Esophagus muscularis mucosa (tissue), 4 donors: ENCODE data around the gene KRTAP20-4. TPM values are rescaled to one million over a fixed set of nuclear protein-coding genes. Genes with fewer than 3 reads are reported as not detected.

Experiments used
- DNase-seq: peaks from one replicate; pipeline ENCODE4 v3.0.0-alpha.2; 2017; ENCODE audit errors: extremely low spot score
- H3K27ac ChIP-seq, 4 donors: fragments of 200-600 bp; sonication (generic); replicated peaks in 1 of 4; 1 replicate in 3 of 4; 2 replicates in 1 of 4; pipeline ENCODE4 v1.5.1; 2016 to 2019; ENCODE audit warnings: mild to moderate bottlenecking in 1 of 4
- H3K27me3 ChIP-seq, 4 donors: fragments of 200-600 bp; sonication (generic); one replicate each; pipeline versions ENCODE4 v1.5.1 to v1.6.0; 2016 to 2019
- H3K36me3 ChIP-seq, 4 donors: fragments of 200-600 bp; sonication (generic); one replicate each; pipeline ENCODE4 v1.5.1; 2016 to 2019
- H3K4me1 ChIP-seq, 4 donors: fragments of 200-600 bp; sonication (generic); one replicate each; pipeline ENCODE4 v1.5.1; 2016 to 2019
- H3K4me3 ChIP-seq, 4 donors: fragments of 200-600 bp; sonication (generic); 1 replicate in 2 of 4; 2 replicates in 2 of 4; pipeline ENCODE4 v1.5.1; 2016 to 2019; ENCODE audit warnings: mild to moderate bottlenecking in 4 of 4, moderate library complexity in 1 of 4
- H3K9me3 ChIP-seq, 4 donors: fragments of 200-600 bp; sonication (generic); 1 replicate in 3 of 4; 2 replicates in 1 of 4; pipeline ENCODE4 v1.5.1; 2016 to 2019
- EP300 ChIP-seq: sonication (generic); formaldehyde crosslinking; IDR thresholded peaks from one replicate; pipeline ENCODE4 v1.6.1; 2017; ENCODE audit warnings: antibody characterized with exemption
- POLR2A ChIP-seq: fragments of 450-650 bp; IDR thresholded peaks from one replicate; pipeline ENCODE4 v1.6.1; 2017; ENCODE audit warnings: antibody characterized with exemption, moderate library complexity, mild to moderate bottlenecking, low read depth
- POLR2AphosphoS5 ChIP-seq, 2 donors: sonication (generic); formaldehyde crosslinking; IDR thresholded peaks; one replicate each; pipeline ENCODE4 v1.6.1; 2017; ENCODE audit warnings: antibody characterized with exemption in 2 of 2
- WGBS: methylation state at CpG from one replicate; pipeline ENCODE4 v1.1.5; 2018; 5-methylcytosine and 5-hydroxymethylcytosine counted together
- intact Hi-C: fragments of 100-400 bp; cut with DNase I; formaldehyde crosslinking; loops from one replicate; pipeline ENCODE4 v1.15.1; 2023
- total RNA-seq, 4 donors: library from RNA; depleted of rRNA; stranded (reverse); fragments of >200 nt; gene quantifications; one replicate each; pipeline versions ENCODE4 v1.1.0 to v1.2.1, GENCODE V29; 2016
- TF ChIP-seq, protein P1 (sequence below), 3 experiments: fragments of 200-600 bp in 2 of 3; fragments of 450-650 bp in 1 of 3; sonication (generic) in 2 of 3; IDR thresholded peaks; one replicate each; pipeline ENCODE4 v1.5.1; 2017 to 2019; ENCODE audit warnings: antibody characterized with exemption in 3 of 3, mild to moderate bottlenecking in 2 of 3, moderate library complexity in 1 of 3

KRTAP20-4 gene
- total RNA-seq, 4 donors from 2014 or later, result not detected

DNA sequence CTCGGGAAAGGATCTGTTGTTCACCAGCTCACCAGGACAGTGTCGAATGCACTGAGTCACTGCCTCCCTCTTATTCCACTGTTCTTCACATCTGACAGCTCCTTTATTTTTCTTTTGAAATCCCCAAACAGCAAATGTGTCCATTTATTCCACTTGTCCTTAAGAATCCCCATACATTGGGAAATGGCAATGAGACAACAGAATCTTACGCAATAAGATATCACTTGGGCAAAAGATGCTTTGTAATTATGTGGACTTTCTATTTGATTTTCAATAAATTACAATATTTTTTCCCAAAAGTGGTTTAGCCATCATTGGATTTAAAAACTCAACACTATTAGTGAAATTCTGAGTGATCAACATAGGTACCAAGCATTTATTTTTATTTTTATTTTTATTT lies 18.3 kb downstream of the KRTAP20-4 start:
- Histone ChIP-seq H3K9me3 (no peaks in the 10 kb centered on the region), H3K4me1 (no peaks in the 10 kb centered on the region), H3K4me3 (no peak overlapping the region), H3K27me3 (no peaks in the 10 kb centered on the region), H3K36me3 (no peaks in the 10 kb centered on the region), H3K27ac (no peak overlapping the region)
- intact Hi-C loops, result no loop called here
- TF ChIP-seq, protein P1, sequence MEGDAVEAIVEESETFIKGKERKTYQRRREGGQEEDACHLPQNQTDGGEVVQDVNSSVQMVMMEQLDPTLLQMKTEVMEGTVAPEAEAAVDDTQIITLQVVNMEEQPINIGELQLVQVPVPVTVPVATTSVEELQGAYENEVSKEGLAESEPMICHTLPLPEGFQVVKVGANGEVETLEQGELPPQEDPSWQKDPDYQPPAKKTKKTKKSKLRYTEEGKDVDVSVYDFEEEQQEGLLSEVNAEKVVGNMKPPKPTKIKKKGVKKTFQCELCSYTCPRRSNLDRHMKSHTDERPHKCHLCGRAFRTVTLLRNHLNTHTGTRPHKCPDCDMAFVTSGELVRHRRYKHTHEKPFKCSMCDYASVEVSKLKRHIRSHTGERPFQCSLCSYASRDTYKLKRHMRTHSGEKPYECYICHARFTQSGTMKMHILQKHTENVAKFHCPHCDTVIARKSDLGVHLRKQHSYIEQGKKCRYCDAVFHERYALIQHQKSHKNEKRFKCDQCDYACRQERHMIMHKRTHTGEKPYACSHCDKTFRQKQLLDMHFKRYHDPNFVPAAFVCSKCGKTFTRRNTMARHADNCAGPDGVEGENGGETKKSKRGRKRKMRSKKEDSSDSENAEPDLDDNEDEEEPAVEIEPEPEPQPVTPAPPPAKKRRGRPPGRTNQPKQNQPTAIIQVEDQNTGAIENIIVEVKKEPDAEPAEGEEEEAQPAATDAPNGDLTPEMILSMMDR (IDR thresholded peaks at IDR 0.05), result no peak
- no peak for TF ChIP-seq EP300
- TF ChIP-seq POLR2AphosphoS5 (IDR thresholded peaks at IDR 0.05), result no peak
- no peak for TF ChIP-seq POLR2A
- DNase-seq, result no peak
- WGBS, result 49% methylated on average over 3 of the region's 3 CpGs

DNA sequence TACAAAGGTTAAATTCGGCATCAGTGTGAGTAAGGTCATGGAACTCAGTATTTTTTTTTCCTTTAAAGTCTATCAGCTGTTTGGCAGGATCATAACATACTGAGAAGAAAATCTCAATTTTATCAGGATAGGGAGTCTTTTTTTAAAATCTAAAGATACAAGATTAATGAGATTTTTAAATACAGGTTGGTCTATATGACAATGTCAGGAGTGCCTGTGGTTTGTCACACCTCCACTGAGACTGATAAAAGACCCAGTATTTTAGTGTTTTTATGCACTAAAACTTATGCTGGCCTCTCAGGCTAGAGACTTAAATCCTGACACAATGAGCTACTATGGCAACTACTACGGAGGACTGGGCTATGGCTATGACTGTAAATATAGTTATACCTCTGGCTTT lies 22.1 kb downstream of the KRTAP20-4 start, which contains the start of gene KRTAP20-3:
TSS of gene KRTAP20-3 (plus strand) at position 301 of the 400 bp plus-strand sequence.
- DNase-seq, result no peak
- 92% methylated on average over 2 of the region's 2 CpGs for WGBS
- intact Hi-C loops, result no loop called here
- Histone ChIP-seq H3K27me3 (no peaks in the 10 kb centered on the region), H3K4me3 (no peak within 1 kb of the TSS), H3K4me1 (no peaks in the 10 kb centered on the region), H3K36me3 (no peaks in the 10 kb centered on the region), H3K9me3 (no peaks in the 10 kb centered on the region), H3K27ac (no peak within 1 kb of the TSS)
- TF ChIP-seq EP300 (no peak), POLR2A (no peak), POLR2AphosphoS5 (IDR thresholded peaks at IDR 0.05) (no peak)
- TF ChIP-seq, protein P1 (IDR thresholded peaks at IDR 0.05), result no peak

DNA sequence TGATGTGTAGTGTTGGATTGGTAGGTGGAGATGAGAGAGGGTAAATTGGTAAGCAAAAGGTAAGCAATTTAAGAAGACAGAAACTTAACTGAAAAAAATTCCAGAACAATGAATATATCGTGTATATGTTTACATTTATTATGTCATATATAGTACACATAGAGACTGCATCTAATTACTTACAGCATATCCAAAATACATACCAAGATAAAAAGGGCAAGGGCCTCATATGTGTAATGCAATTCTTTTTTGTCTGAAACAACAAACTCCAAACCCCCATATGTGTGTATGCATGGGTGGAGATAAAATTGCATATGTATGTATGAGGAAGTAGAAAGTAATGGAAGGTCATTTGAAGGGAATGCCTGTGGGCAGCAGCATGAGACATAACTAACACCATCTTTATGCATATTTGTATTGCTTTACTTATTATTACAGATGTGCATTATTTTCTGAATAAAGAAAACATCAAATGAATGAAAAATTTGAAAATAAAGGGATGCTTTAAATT lies 26.5 kb downstream of the KRTAP20-4 start:
- intact Hi-C loops, result no loop called here

DNA sequence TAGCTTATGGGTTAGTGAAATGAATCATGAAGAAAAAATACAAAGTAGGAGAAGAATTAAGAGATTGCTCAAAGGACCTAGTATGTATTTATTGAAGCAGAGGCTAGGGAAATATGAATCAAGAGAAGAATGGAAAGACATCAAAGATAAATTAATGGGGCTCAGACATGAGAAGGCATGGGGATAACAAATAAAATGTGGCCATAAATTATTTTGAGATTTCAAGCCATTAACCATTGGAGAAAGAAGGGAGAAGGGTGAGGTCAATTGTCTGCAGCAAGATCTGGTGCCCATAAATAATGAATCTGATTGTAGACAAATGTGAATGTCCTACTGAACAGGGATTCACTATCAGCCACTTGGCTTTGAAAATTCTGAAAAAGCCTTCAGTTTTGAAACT lies 32.5 kb downstream of the KRTAP20-4 start:
- Histone ChIP-seq H3K4me1 (no peaks in the 10 kb centered on the region), H3K36me3 (no peaks in the 10 kb centered on the region), H3K4me3 (no peak overlapping the region), H3K27ac (no peak overlapping the region), H3K9me3 (no peaks in the 10 kb centered on the region), H3K27me3 (no peaks in the 10 kb centered on the region)
- TF ChIP-seq POLR2A (no peak), EP300 (no peak), POLR2AphosphoS5 (IDR thresholded peaks at IDR 0.05) (no peak)
- TF ChIP-seq, protein P1 (IDR thresholded peaks at IDR 0.05), result no peak
- no peak for DNase-seq
- intact Hi-C loops, result no loop called here

More for the DNA sequence above, 26.5 kb downstream of the KRTAP20-4 start:
- Histone ChIP-seq H3K4me3 (no peak overlapping the region), H3K27me3 (no peaks in the 10 kb centered on the region), H3K9me3 (no peaks in the 10 kb centered on the region), H3K36me3 (no peaks in the 10 kb centered on the region), H3K4me1 (no peaks in the 10 kb centered on the region), H3K27ac (no peak overlapping the region)
- no peak for TF ChIP-seq POLR2AphosphoS5 (IDR thresholded peaks at IDR 0.05)
- no peak for TF ChIP-seq EP300
- TF ChIP-seq POLR2A, result no peak
- TF ChIP-seq, protein P1 (IDR thresholded peaks at IDR 0.05), result no peak
- no peak for DNase-seq
- 74% methylated on average over 1 of the region's 1 CpG for WGBS

DNA sequence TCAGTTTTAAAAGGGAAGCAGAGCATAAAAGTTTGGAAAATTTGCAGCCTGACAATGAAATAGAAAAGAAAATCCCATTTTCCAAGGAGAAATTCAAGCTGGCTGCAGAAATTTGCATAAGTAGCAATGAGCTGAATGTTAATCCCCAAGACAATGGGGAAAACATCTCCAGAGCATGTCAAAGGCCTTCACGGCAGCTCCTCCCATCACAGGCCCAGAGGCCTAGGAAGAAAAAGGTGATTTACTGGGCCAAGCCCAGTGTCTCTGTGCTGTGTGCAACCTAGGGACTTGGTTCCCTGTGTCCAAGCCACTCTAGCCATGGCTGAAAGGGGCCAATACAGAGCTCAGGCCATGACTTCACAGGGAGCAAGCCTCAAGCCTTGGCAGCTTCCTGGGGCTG lies 48.3 kb downstream of the KRTAP20-4 start:
- H3K4me1 ChIP-seq, result no peaks in the 10 kb centered on the region
- no peak for TF ChIP-seq POLR2AphosphoS5 (IDR thresholded peaks at IDR 0.05)
- TF ChIP-seq, protein P1 (IDR thresholded peaks at IDR 0.05), result no peak
- no peak for TF ChIP-seq EP300
- TF ChIP-seq POLR2A, result no peak
- intact Hi-C loops, result no loop called here
- 91% methylated on average over 1 of the region's 1 CpG for WGBS
- no peak overlapping the region for H3K27ac ChIP-seq
- H3K36me3 ChIP-seq, result no peaks in the 10 kb centered on the region
- H3K27me3 ChIP-seq, result no peaks in the 10 kb centered on the region
- no peak for DNase-seq
- H3K4me3 ChIP-seq, result no peak overlapping the region
- H3K9me3 ChIP-seq, result no peaks in the 10 kb centered on the region
